Measurements from ENCODE around the gene S1PR5. TPM values are rescaled to one million over a fixed set of nuclear protein-coding genes. Genes with fewer than 3 reads are reported as not detected.

Gene S1PR5
- total and polyA plus RNA-seq, 9 of the 15 experiments (the other 6 are each of a cell fraction or from before 2014, with no cell fraction given) = 0.03 to 0.54 (median 0.35) TPM; not detected in 4

DNA sequence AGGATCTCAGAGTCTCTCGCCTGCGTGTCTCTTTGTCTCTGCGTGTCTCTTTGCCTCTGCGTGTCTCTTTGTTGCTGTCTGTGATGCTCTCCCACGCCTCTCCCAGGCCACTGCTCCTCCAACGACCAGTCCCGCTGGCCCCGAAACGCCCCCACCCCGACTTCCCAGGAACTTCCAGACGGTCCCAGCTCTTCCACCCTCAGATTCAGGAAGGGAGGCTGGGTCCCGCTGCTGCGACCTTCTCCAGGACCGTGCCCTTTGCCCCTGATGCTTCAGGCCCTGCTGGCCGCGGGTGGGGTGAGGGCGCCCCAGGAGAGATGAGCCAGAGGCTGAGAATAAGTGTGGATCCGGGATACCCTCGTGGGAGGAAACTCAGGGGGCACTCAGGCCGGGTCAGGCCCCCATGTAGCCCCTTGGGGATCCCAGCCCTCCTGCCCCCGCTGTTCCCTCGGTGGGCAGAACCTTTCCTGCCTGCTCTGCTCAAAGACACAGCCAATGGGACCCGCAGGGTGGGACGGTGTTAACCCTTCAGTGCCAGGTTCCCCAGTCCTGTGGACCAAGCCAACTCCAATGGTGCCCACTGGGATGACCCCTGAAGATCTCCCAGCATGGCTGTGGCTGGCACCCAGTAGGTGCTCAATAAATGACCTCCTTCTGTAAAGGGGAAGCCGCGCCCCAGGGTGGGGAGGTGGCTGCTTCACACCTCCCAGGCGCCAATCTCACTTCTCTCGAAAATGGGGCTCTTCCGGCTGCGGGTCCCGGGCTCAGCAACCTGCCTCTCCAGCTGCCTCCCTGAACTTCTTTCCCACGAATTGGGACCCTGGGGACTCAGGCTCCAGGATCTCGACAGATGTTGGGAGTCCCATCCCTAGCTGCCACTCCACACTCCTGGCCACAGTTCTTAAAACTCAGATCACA is 1.5 kb upstream of the S1PR5 start:
- ATAC-seq (no peak), DNase-seq (ENCODE audit: extremely low read depth in 1 of 4, low spot score in 3 of 4) (peak in 1 of 4 experiments; percentile 23), FAIRE-seq (no peak)
- in situ Hi-C loops (cut with MboI) = no loop called here
- TF ChIP-seq TAF15 (IDR thresholded peaks at IDR 0.05; ENCODE audit: low read depth, low read length) = no peak
- no peak for TF ChIP-seq NR3C1 (CRISPR knock-in tag; IDR thresholded peaks at IDR 0.05)
- TF ChIP-seq, protein P1, sequence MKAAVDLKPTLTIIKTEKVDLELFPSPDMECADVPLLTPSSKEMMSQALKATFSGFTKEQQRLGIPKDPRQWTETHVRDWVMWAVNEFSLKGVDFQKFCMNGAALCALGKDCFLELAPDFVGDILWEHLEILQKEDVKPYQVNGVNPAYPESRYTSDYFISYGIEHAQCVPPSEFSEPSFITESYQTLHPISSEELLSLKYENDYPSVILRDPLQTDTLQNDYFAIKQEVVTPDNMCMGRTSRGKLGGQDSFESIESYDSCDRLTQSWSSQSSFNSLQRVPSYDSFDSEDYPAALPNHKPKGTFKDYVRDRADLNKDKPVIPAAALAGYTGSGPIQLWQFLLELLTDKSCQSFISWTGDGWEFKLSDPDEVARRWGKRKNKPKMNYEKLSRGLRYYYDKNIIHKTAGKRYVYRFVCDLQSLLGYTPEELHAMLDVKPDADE (conservative IDR thresholded peaks at IDR 0.05; ENCODE audit: control insufficient read depth, low read depth, low read length) = no peak
- TF ChIP-seq, protein P2, sequence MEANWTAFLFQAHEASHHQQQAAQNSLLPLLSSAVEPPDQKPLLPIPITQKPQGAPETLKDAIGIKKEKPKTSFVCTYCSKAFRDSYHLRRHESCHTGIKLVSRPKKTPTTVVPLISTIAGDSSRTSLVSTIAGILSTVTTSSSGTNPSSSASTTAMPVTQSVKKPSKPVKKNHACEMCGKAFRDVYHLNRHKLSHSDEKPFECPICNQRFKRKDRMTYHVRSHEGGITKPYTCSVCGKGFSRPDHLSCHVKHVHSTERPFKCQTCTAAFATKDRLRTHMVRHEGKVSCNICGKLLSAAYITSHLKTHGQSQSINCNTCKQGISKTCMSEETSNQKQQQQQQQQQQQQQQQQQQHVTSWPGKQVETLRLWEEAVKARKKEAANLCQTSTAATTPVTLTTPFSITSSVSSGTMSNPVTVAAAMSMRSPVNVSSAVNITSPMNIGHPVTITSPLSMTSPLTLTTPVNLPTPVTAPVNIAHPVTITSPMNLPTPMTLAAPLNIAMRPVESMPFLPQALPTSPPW (CRISPR knock-in tag; IDR thresholded peaks at IDR 0.05) = no peak
- TF ChIP-seq, protein P3, sequence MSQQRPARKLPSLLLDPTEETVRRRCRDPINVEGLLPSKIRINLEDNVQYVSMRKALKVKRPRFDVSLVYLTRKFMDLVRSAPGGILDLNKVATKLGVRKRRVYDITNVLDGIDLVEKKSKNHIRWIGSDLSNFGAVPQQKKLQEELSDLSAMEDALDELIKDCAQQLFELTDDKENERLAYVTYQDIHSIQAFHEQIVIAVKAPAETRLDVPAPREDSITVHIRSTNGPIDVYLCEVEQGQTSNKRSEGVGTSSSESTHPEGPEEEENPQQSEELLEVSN (IDR thresholded peaks at IDR 0.05; ENCODE audit: borderline replicate concordance in 1 of 2, extremely low read depth in 1 of 2, insufficient read depth in 1 of 2, insufficient read length in 1 of 2, low read depth in 1 of 2, low read length in 1 of 2, poor library complexity in 1 of 2, severe bottlenecking in 1 of 2) = peak in 1 of 2 experiments; percentile 10
- TF ChIP-seq ZKSCAN1 (IDR thresholded peaks at IDR 0.05; ENCODE audit: low read depth, low read length) = peak; percentile 48; the same call in 1 of the 2 replicates
- no peak for TF ChIP-seq ZNF253 (CRISPR knock-in tag; conservative IDR thresholded peaks at IDR 0.05)
- no peak for TF ChIP-seq BMI1 (IDR thresholded peaks at IDR 0.05; ENCODE audit: low read length)
- no peak for TF ChIP-seq TFE3 (CRISPR knock-in tag; IDR thresholded peaks at IDR 0.05)
- TF ChIP-seq, protein P4, sequence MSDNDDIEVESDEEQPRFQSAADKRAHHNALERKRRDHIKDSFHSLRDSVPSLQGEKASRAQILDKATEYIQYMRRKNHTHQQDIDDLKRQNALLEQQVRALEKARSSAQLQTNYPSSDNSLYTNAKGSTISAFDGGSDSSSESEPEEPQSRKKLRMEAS (CRISPR knock-in tag; IDR thresholded peaks at IDR 0.05) = peak; percentile 26; the same call in 1 of the 2 replicates
- TF ChIP-seq MCM5 (IDR thresholded peaks at IDR 0.05; ENCODE audit: low read depth) = no peak
- H3K36me3 ChIP-seq (ENCODE audit: control insufficient read depth, insufficient read depth, low read length) = no peaks in the 10 kb centered on the region
- BruUV-seq (replicated peaks) = no TSS peak
- intact Hi-C loops (cut with micrococcal nuclease) = no loop called here
- H3K79me2 ChIP-seq (ENCODE audit: control insufficient read depth, insufficient read depth, low read length) = no peaks in the 10 kb centered on the region
- no peak overlapping the region for H3K27ac ChIP-seq (ENCODE audit: extremely low read depth, low read depth, low read length)
- WGBS (ENCODE audit: insufficient coverage, low coverage, missing lambda C conversion rate) = 12% methylated on average over 28 of the region's 33 CpGs
- peak overlapping the region in 1 of 2 experiments; percentile 86; a peak in 2 of 4 replicates for H3K9ac ChIP-seq (ENCODE audit: insufficient read depth in 1 of 2, low read depth in 2 of 2, low read length in 2 of 2)
- H3K9me1 ChIP-seq (ENCODE audit: control insufficient read depth, insufficient read depth, low read length) = no peaks in the 10 kb centered on the region
- POLR2A ChIA-PET = interaction anchor here (0.6 kb wide), 1 partner anchor 10 kb away, joined by 5 read pairs; no protein-coding TSS in a partner anchor
- H2AFZ ChIP-seq (ENCODE audit: low read depth, low read length) = peak overlapping the region; percentile 41
- H4K20me1 ChIP-seq (replicated peaks; ENCODE audit: control insufficient read depth, insufficient read depth, low read length) = no peaks in the 10 kb centered on the region; the same call in 1 of the 2 replicates
- CTCF ChIA-PET (ENCODE audit: low intra/inter-chr PET ratio) = interaction anchor here (0.7 kb wide), 1 partner anchor 10 kb away, joined by 3 read pairs; no protein-coding TSS in a partner anchor
- H3K4me2 ChIP-seq (ENCODE audit: insufficient read depth, low read length) = peak overlapping the region; percentile 49
- no peak overlapping the region for H3K4me3 ChIP-seq
- peaks cover 0 to 10% of the 10 kb centered on the region in 2 experiments; a peak in 3 of 5 replicates for H3K27me3 ChIP-seq (ENCODE audit: control insufficient read depth in 2 of 2, insufficient read depth in 2 of 2, low read length in 2 of 2)
- no peaks in the 10 kb centered on the region for H3K9me3 ChIP-seq (replicated peaks; ENCODE audit: control insufficient read depth, insufficient read depth, low read depth, low read length)
- H3K4me1 ChIP-seq (replicated peaks in 1 of 2; ENCODE audit: control insufficient read depth in 2 of 2, insufficient read depth in 2 of 2, low read length in 2 of 2) = peaks cover 19 to 46% of the 10 kb centered on the region in 2 experiments; a peak in 4 of 5 replicates

Measured in K562 (cell line).